Stimulated activated CD4-positive, alpha-beta T cell treated with anti-CD3 and anti-CD28 coated beads, TNF-alpha, amount 100 ng/mL, for 1 hour (primary cell): ENCODE results near the gene ZBTB2.
A peak's percentile ranks its signal among the peaks of the same experiment; 100 is the strongest.
"Not testable (repeated sequence)": the region's sequence is repeated elsewhere in the genome, so short reads cannot be mapped to it uniquely, and the experiment has no call there.

Experiments used
- DNase-seq, 3 donors: peaks; one replicate each; pipeline ENCODE4 v3.0.0-alpha.2; 2020; ENCODE audit warnings: low read depth in 3 of 3, low spot score in 1 of 3

Gene ZBTB2

GRCh38 chr6:151403919-151404308 is 12.6 kb upstream of the ZBTB2 start:
- no peak for DNase-seq

GRCh38 chr6:151402228-151402627 is 10.9 kb upstream of the ZBTB2 start:
- DNase-seq, result no peak

- DNase-seq, result no peak
Observed at GRCh38 chr6:151400473-151400872, 9.1 kb upstream of the ZBTB2 start.

GRCh38 chr6:151399679-151400078 is 8.3 kb upstream of the ZBTB2 start:
- no peak for DNase-seq

- DNase-seq, result no peak
Observed at GRCh38 chr6:151393410-151393809, 2.1 kb upstream of the ZBTB2 start.

GRCh38 chr6:151392427-151392826 is 1.1 kb upstream of the ZBTB2 start:
- no peak for DNase-seq

GRCh38 chr6:151390851-151391470 is 398 bp downstream of the ZBTB2 start:
- DNase-seq, result peak; percentile 54 to 75 (median 72)

- peak; percentile 93 to 96 (median 96) for DNase-seq
Observed at GRCh38 chr6:151390276-151390850, 996 bp downstream of the ZBTB2 start.

GRCh38 chr6:151389618-151390275 is 1.6 kb downstream of the ZBTB2 start:
- no peak for DNase-seq

GRCh38 chr6:151388997-151389617 is 2.3 kb downstream of the ZBTB2 start:
- no peak for DNase-seq

- no peak for DNase-seq
Observed at GRCh38 chr6:151388236-151388635, 3.1 kb downstream of the ZBTB2 start.

GRCh38 chr6:151387175-151387970 is 4.0 kb downstream of the ZBTB2 start:
- no peak for DNase-seq

GRCh38 chr6:151385177-151385576 is 6.2 kb downstream of the ZBTB2 start:
- no peak for DNase-seq

GRCh38 chr6:151384151-151384550 is 7.2 kb downstream of the ZBTB2 start:
- no peak for DNase-seq

GRCh38 chr6:151382631-151383030 is 8.7 kb downstream of the ZBTB2 start:
- not testable (repeated sequence) for DNase-seq

GRCh38 chr6:151381722-151382121 is 9.6 kb downstream of the ZBTB2 start:
- DNase-seq, result no peak

GRCh38 chr6:151380848-151381205 is 10.5 kb downstream of the ZBTB2 start:
- no peak for DNase-seq

- no peak for DNase-seq
Observed at GRCh38 chr6:151379933-151380847, 11.2 kb downstream of the ZBTB2 start.

GRCh38 chr6:151377095-151377494 is 14.3 kb downstream of the ZBTB2 start:
- no peak for DNase-seq

- no peak for DNase-seq
Observed at GRCh38 chr6:151376440-151376839, 14.9 kb downstream of the ZBTB2 start.
